ENCODE data around the gene FRY. TPM values are rescaled to one million over a fixed set of nuclear protein-coding genes. Genes with fewer than 3 reads are reported as not detected.

The FRY gene
- polyA plus RNA-seq, 1 experiment: 51.4 TPM

GRCh38 chr13:32252812-32253438 is 221.4 kb downstream of the FRY start:
- CTCF ChIA-PET: interaction anchor here (0.7 kb wide), 1 partner anchor 343 kb away, joined by 3 read pairs; no protein-coding TSS in a partner anchor
- peaks cover 31% of the 10 kb centered on the region for H3K36me3 ChIP-seq (ENCODE audit: control insufficient read depth, insufficient read depth, low read length)

GRCh38 chr13:32253911-32254399 is 222.4 kb downstream of the FRY start:
- peaks cover 31% of the 10 kb centered on the region for H3K36me3 ChIP-seq (ENCODE audit: control insufficient read depth, insufficient read depth, low read length)
- ChIA-PET CTCF (interaction anchor here (1.0 to 1.9 kb wide), 4 partner anchors 9 to 31 kb away, joined by 4 to 6 read pairs (median 4); no protein-coding TSS in a partner anchor), POLR2A (no interaction called here)
- no peaks in the 10 kb centered on the region for H3K27me3 ChIP-seq (ENCODE audit: control insufficient read depth, insufficient read depth, low read length)
- DNase-seq (ENCODE audit: low read depth): no peak
- no peak overlapping the region for H3K4me3 ChIP-seq (ENCODE audit: low read depth, low read length)
- TF ChIP-seq CTCF (IDR thresholded peaks at IDR 0.05; ENCODE audit: insufficient read depth, low read depth, low read length): no peak

More at GRCh38 chr13:32252812-32253438, 221.4 kb downstream of the FRY start:
- Histone ChIP-seq H3K27me3 (ENCODE audit: control insufficient read depth, insufficient read depth, low read length) (no peaks in the 10 kb centered on the region), H3K4me3 (ENCODE audit: low read depth, low read length) (no peak overlapping the region)
- no peak for TF ChIP-seq CTCF (IDR thresholded peaks at IDR 0.05; ENCODE audit: insufficient read depth, low read depth, low read length)
- DNase-seq (ENCODE audit: low read depth): no peak
- POLR2A ChIA-PET: no interaction called here

GRCh38 chr13:32254416-32254815 is 222.8 kb downstream of the FRY start:
- ChIA-PET POLR2A (no interaction called here), CTCF (interaction anchor here (1.0 to 1.9 kb wide), 5 partner anchors 9 to 344 kb away, joined by 3 to 6 read pairs (median 4); no protein-coding TSS in a partner anchor)
- TF ChIP-seq CTCF (IDR thresholded peaks at IDR 0.05; ENCODE audit: insufficient read depth, low read depth, low read length): no peak
- DNase-seq (ENCODE audit: low read depth): no peak
- Histone ChIP-seq H3K4me3 (ENCODE audit: low read depth, low read length) (no peak overlapping the region), H3K27me3 (ENCODE audit: control insufficient read depth, insufficient read depth, low read length) (no peaks in the 10 kb centered on the region), H3K36me3 (ENCODE audit: control insufficient read depth, insufficient read depth, low read length) (peaks cover 32% of the 10 kb centered on the region)

- Histone ChIP-seq H3K4me3 (ENCODE audit: low read depth, low read length) (no peak overlapping the region), H3K27me3 (ENCODE audit: control insufficient read depth, insufficient read depth, low read length) (no peaks in the 10 kb centered on the region), H3K36me3 (ENCODE audit: control insufficient read depth, insufficient read depth, low read length) (peaks cover 26% of the 10 kb centered on the region)
- ChIA-PET CTCF (interaction anchor here (1.0 to 1.9 kb wide), 6 partner anchors 10 to 345 kb away, joined by 3 to 6 read pairs (median 4); no protein-coding TSS in a partner anchor), POLR2A (no interaction called here)
- no peak for DNase-seq (ENCODE audit: low read depth)
- no peak for TF ChIP-seq CTCF (IDR thresholded peaks at IDR 0.05; ENCODE audit: insufficient read depth, low read depth, low read length)
Measured at GRCh38 chr13:32254916-32255723, 223.5 kb downstream of the FRY start.

GRCh38 chr13:32255724-32256109 is 224.1 kb downstream of the FRY start:
- POLR2A ChIA-PET: no interaction called here
- no peak overlapping the region for H3K4me3 ChIP-seq (ENCODE audit: low read depth, low read length)
- peaks cover 20% of the 10 kb centered on the region for H3K36me3 ChIP-seq (ENCODE audit: control insufficient read depth, insufficient read depth, low read length)
- CTCF ChIA-PET: interaction anchor here (1.3 to 1.9 kb wide), 3 partner anchors 12 to 345 kb away, joined by 3 to 6 read pairs (median 3); no protein-coding TSS in a partner anchor
- no peaks in the 10 kb centered on the region for H3K27me3 ChIP-seq (ENCODE audit: control insufficient read depth, insufficient read depth, low read length)
- no peak for DNase-seq (ENCODE audit: low read depth)
- TF ChIP-seq CTCF (IDR thresholded peaks at IDR 0.05; ENCODE audit: insufficient read depth, low read depth, low read length): no peak

Measured in BJ (cell line).